GM12891 (cell line): ENCODE data around the gene PLEKHA8.
A peak's percentile ranks its signal among the peaks of the same experiment; 100 is the strongest.

Source experiments
- PAX5 ChIP-seq: IDR thresholded peaks from 2 replicates; pipeline ENCODE4 v1.6.1; 2011; ENCODE audit warnings: low read length, moderate library complexity, mild to moderate bottlenecking; ENCODE audit not compliant: insufficient read depth, severe bottlenecking
- POLR2A ChIP-seq: IDR thresholded peaks from 2 replicates; pipeline ENCODE4 v1.6.1; 2011; ENCODE audit warnings: low read depth, low read length, control low read depth
- POLR2AphosphoS5 ChIP-seq: IDR thresholded peaks from 2 replicates; pipeline ENCODE4 v1.6.1; 2011; ENCODE audit warnings: low read depth, low read length, control low read depth
- SPI1 ChIP-seq: IDR thresholded peaks from 2 replicates; pipeline ENCODE4 v1.6.1; 2011; ENCODE audit warnings: low read depth, low read length, control low read depth
- TAF1 ChIP-seq: IDR thresholded peaks from 2 replicates; pipeline ENCODE4 v1.6.1; 2011; ENCODE audit warnings: low read depth, low read length, control low read depth

DNA sequence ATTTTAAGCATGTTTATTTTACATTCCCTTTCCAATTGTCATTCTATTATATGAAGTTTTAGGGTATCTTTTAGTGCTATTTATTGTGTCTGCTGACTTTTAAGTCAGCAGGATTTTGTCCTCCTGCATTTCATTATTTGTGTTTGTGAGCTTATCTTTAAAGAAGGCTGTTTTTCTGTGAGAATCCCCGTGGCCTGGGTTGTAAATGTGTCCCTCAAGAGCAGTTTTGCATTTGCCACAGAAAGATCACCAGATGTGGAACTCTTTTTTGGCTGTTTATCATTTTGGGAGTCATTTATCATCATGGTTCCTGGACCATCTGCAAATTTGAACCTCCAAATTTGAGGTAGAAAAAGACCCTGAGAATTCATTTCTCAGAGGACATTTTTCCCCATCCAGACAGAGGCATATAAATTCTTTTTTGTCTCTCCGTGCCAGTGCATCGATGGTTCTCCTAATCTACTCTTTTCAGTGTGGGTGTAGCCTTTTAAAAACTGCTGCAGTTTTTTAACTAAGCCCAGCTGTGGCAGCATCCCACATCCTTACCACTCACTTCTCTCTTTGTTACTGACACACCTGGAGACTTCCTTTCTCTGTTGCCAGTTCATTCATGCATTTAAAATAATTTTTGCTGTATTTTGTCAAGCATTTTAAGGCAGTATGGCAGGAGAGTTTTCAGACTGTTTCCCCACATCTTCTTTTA lies 86.5 kb downstream of the PLEKHA8 start:
- TF ChIP-seq SPI1 = peak; percentile 61
- no peak for TF ChIP-seq POLR2A
- TF ChIP-seq TAF1 = no peak
- TF ChIP-seq POLR2AphosphoS5 = no peak
- TF ChIP-seq PAX5 = no peak
